GM18870 (cell line): ENCODE data around the gene THEMIS.
"Not testable (repeated sequence)": the region's sequence is repeated elsewhere in the genome, so short reads cannot be mapped to it uniquely, and the experiment has no call there.

ENCODE experiments used
- ATAC-seq: cut with Tn5 transposase; IDR thresholded peaks from one replicate; pipeline ENCODE4 v1.9.1; 2021; ENCODE audit warnings: moderate library complexity; ENCODE audit not compliant: unreplicated experiment

The THEMIS gene

GRCh38 chr6:127900935-127901334 lies at the start of gene THEMIS:
TSS of gene THEMIS (minus strand) at chr6:127901058. CDS start at chr6:127900932, 126 bp downstream.
- no peak for ATAC-seq

- no peak for ATAC-seq
These were observed 48.4 kb upstream of the THEMIS start for GRCh38 chr6:127949251-127949650.

GRCh38 chr6:127946388-127946787 lies 45.5 kb upstream of the THEMIS start:
- ATAC-seq, result no peak

GRCh38 chr6:127945434-127946097 lies 44.7 kb upstream of the THEMIS start:
- no peak for ATAC-seq

- ATAC-seq, result no peak
These were observed 40.4 kb upstream of the THEMIS start for GRCh38 chr6:127941228-127941627.

GRCh38 chr6:127939442-127940066 lies 38.7 kb upstream of the THEMIS start:
- ATAC-seq, result no peak

- no peak for ATAC-seq
These were observed 37.8 kb upstream of the THEMIS start for GRCh38 chr6:127938701-127939100.

GRCh38 chr6:127937747-127938146 lies 36.9 kb upstream of the THEMIS start:
- no peak for ATAC-seq

GRCh38 chr6:127937102-127937501 lies 36.2 kb upstream of the THEMIS start:
- ATAC-seq, result no peak

GRCh38 chr6:127934956-127935355 lies 34.1 kb upstream of the THEMIS start:
- no peak for ATAC-seq

- no peak for ATAC-seq
These were observed 33.3 kb upstream of the THEMIS start for GRCh38 chr6:127933852-127934840.

GRCh38 chr6:127933137-127933536 lies 32.3 kb upstream of the THEMIS start:
- ATAC-seq, result no peak

GRCh38 chr6:127932708-127933107 lies 31.9 kb upstream of the THEMIS start:
- no peak for ATAC-seq

- ATAC-seq, result not testable (repeated sequence)
These were observed 25.6 kb upstream of the THEMIS start for GRCh38 chr6:127926441-127926840.

GRCh38 chr6:127924440-127924839 lies 23.6 kb upstream of the THEMIS start:
- ATAC-seq, result no peak

GRCh38 chr6:127924031-127924430 lies 23.2 kb upstream of the THEMIS start:
- no peak for ATAC-seq

GRCh38 chr6:127923135-127923534 lies 22.3 kb upstream of the THEMIS start:
- no peak for ATAC-seq

GRCh38 chr6:127921982-127922381 lies 21.1 kb upstream of the THEMIS start:
- no peak for ATAC-seq

GRCh38 chr6:127920804-127921203 lies 19.9 kb upstream of the THEMIS start:
- ATAC-seq, result no peak

- ATAC-seq, result no peak
These were observed 17.9 kb upstream of the THEMIS start for GRCh38 chr6:127918506-127919427.
